Right lobe of liver (tissue), 4 donors: ENCODE data around the gene PAK6.

Source experiments
- CTCF ChIP-seq, 4 donors: fragments of 200-600 bp in 3 of 4; fragments of 450-650 bp in 1 of 4; IDR thresholded peaks; one replicate each; pipeline versions ENCODE4 v1.5.1 to v1.8.0; 2016 to 2022; ENCODE audit warnings: antibody characterized with exemption in 4 of 4, mild to moderate bottlenecking in 2 of 4
- POLR2A ChIP-seq: fragments of 450-650 bp; IDR thresholded peaks from one replicate; pipeline ENCODE4 v1.6.1; 2017; ENCODE audit warnings: antibody characterized with exemption, mild to moderate bottlenecking
- donor health status: DM: no; HTN: no; CAD: no.
- donor health status: DM: no; HTN: no; CAD: no.
- donor health status: DM: no; HTN: yes; CAD: no.

GRCh38 chr15:40254452-40254851 is 15.6 kb downstream of the PAK6 start:
- TF ChIP-seq CTCF (IDR thresholded peaks at IDR 0.05), result no peak
- TF ChIP-seq POLR2A, result no peak
